Measurements from ENCODE around the gene IL22RA1. TPM values are rescaled to one million over a fixed set of nuclear protein-coding genes. Genes with fewer than 3 reads are reported as not detected.

IL22RA1 gene
- total and polyA plus RNA-seq, 2 donors from 2014 or later, result 1.4 TPM

DNA sequence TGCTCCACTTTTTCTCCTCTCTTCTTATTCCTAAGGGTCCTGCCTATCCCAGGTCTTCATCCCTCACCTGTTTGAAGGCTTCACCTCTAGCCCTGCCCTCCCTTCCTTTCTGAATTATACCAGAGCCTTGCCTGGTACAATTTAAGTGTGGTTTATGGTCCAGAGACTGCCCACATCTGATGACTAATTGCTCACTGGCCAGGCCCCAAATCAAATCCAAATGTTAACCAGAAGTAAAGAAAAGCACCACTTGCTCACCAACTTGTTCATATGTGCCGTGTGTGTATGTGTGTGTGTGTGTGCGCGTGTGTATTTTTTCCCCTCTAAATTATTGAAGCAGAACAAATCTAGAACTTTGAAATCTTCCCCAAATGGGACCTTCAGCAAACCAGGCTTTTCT lies 57.4 kb downstream of the IL22RA1 start:
- H3K9ac ChIP-seq (ENCODE audit: low read length in 3 of 3), result no peak overlapping the region
- TF ChIP-seq, protein P1, sequence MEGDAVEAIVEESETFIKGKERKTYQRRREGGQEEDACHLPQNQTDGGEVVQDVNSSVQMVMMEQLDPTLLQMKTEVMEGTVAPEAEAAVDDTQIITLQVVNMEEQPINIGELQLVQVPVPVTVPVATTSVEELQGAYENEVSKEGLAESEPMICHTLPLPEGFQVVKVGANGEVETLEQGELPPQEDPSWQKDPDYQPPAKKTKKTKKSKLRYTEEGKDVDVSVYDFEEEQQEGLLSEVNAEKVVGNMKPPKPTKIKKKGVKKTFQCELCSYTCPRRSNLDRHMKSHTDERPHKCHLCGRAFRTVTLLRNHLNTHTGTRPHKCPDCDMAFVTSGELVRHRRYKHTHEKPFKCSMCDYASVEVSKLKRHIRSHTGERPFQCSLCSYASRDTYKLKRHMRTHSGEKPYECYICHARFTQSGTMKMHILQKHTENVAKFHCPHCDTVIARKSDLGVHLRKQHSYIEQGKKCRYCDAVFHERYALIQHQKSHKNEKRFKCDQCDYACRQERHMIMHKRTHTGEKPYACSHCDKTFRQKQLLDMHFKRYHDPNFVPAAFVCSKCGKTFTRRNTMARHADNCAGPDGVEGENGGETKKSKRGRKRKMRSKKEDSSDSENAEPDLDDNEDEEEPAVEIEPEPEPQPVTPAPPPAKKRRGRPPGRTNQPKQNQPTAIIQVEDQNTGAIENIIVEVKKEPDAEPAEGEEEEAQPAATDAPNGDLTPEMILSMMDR (IDR thresholded peaks at IDR 0.05; ENCODE audit: borderline replicate concordance, extremely low read depth, insufficient read depth), result no peak
- DNase-seq (no peak), FAIRE-seq (no peak)
- H3K9me3 ChIP-seq (ENCODE audit: control insufficient read depth in 2 of 3, insufficient read depth in 1 of 3, low read length in 3 of 3), result no peaks in the 10 kb centered on the region
- H3K27ac ChIP-seq (ENCODE audit: low read depth in 2 of 2, low read length in 2 of 2), result no peak overlapping the region
- H3K4me3 ChIP-seq (ENCODE audit: low read length in 3 of 3), result no peak overlapping the region
- intact Hi-C loops (cut with DNase I), result no loop called here
- peaks cover 0 to 10% (median 0%) of the 10 kb centered on the region in 3 donors for H3K36me3 ChIP-seq (ENCODE audit: control insufficient read depth in 2 of 3, insufficient read depth in 3 of 3, low read length in 3 of 3)
- H3K27me3 ChIP-seq (ENCODE audit: control insufficient read depth, insufficient read depth, low read length), result no peaks in the 10 kb centered on the region
- H3K4me1 ChIP-seq (ENCODE audit: control insufficient read depth in 2 of 3, insufficient read depth in 2 of 3, low read depth in 1 of 3, low read length in 3 of 3), result no peaks in the 10 kb centered on the region

DNA sequence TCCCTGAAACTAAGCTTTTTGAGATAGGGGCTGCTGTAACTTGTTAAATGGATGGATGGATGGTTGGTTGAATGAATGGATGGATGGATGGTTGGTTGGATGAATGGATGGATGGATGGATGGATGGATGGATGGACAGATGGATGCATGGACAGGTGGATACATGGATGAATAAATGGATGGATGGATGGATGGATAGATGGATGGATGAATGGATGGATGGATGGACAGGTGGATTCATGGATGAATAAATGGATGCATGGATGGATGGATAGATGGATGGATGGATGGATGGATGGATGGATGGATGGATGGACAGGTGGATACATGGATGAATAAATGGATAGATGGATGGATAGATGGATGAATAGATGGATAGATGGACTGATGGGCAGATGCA lies 57.9 kb downstream of the IL22RA1 start:
- Histone ChIP-seq H3K9ac (ENCODE audit: low read length in 3 of 3) (no peak overlapping the region), H3K27me3 (ENCODE audit: control insufficient read depth, insufficient read depth, low read length) (no peaks in the 10 kb centered on the region), H3K9me3 (ENCODE audit: control insufficient read depth in 2 of 3, insufficient read depth in 1 of 3, low read length in 3 of 3) (no peaks in the 10 kb centered on the region), H3K4me1 (ENCODE audit: control insufficient read depth in 2 of 3, insufficient read depth in 2 of 3, low read depth in 1 of 3, low read length in 3 of 3) (no peaks in the 10 kb centered on the region), H3K36me3 (ENCODE audit: control insufficient read depth in 2 of 3, insufficient read depth in 3 of 3, low read length in 3 of 3) (peaks cover 0 to 10% (median 0%) of the 10 kb centered on the region in 3 donors), H3K4me3 (ENCODE audit: low read length in 3 of 3) (no peak overlapping the region), H3K27ac (ENCODE audit: low read depth in 2 of 2, low read length in 2 of 2) (no peak overlapping the region)
- DNase-seq (no peak), FAIRE-seq (no peak)
- intact Hi-C loops (cut with DNase I), result no loop called here
- TF ChIP-seq, protein P1 (IDR thresholded peaks at IDR 0.05; ENCODE audit: borderline replicate concordance, extremely low read depth, insufficient read depth), result no peak

DNA sequence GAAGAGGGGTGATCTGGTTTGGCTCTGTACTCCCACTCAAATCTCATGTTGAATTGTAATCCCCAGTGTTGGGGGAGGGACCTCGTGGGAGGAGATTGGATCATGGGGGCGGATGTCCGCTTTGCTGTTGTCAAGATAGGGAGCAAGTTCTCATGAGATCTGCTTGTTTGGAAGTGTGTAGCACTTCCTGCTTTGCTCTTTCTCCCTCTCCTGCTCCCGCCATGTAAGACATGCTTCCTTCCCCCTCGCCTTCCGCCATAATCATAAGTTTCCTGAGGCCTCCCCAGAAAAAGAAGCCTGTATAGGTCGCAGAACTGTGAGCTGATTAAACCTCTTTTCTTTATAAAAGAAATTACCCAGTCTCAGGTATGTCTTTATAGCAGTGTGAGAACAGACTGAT lies 58.9 kb downstream of the IL22RA1 start:
- no peak for FAIRE-seq
- Histone ChIP-seq H3K9me3 (ENCODE audit: control insufficient read depth in 2 of 3, insufficient read depth in 1 of 3, low read length in 3 of 3) (no peaks in the 10 kb centered on the region), H3K4me1 (ENCODE audit: control insufficient read depth in 2 of 3, insufficient read depth in 2 of 3, low read depth in 1 of 3, low read length in 3 of 3) (no peaks in the 10 kb centered on the region), H3K27me3 (ENCODE audit: control insufficient read depth, insufficient read depth, low read length) (no peaks in the 10 kb centered on the region), H3K4me3 (ENCODE audit: low read length in 3 of 3) (no peak overlapping the region), H3K27ac (ENCODE audit: low read depth in 2 of 2, low read length in 2 of 2) (no peak overlapping the region), H3K9ac (ENCODE audit: low read length in 3 of 3) (no peak overlapping the region), H3K36me3 (ENCODE audit: control insufficient read depth in 2 of 3, insufficient read depth in 3 of 3, low read length in 3 of 3) (peaks cover 0 to 10% (median 0%) of the 10 kb centered on the region in 3 donors)
- DNase-seq, result no peak
- TF ChIP-seq, protein P1 (IDR thresholded peaks at IDR 0.05; ENCODE audit: borderline replicate concordance, extremely low read depth, insufficient read depth), result no peak
- intact Hi-C loops (cut with DNase I), result no loop called here

DNA sequence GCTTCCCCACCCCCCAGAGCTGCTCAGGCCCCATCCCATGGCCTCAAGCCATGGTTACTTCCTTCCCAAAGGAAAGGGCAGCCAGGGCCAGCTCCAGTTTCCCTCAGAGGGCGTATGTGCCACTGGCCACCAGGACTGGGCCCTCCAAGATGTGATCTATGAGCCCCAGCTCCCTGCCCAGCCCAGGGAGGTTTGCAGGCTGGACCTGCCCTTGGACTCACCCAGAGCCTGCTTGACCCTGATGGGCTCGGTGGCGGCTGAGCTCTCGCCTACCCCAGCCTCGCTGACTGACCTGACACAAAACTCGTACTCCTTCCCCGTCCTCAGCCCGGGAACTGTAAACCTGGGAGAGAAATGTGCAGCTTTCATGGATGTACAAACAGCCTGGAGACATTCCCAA lies 60.6 kb downstream of the IL22RA1 start:
- Histone ChIP-seq H3K4me3 (ENCODE audit: low read length in 3 of 3) (no peak overlapping the region), H3K36me3 (ENCODE audit: control insufficient read depth in 2 of 3, insufficient read depth in 3 of 3, low read length in 3 of 3) (peaks cover 0 to 10% (median 0%) of the 10 kb centered on the region in 3 donors), H3K27ac (ENCODE audit: low read depth in 2 of 2, low read length in 2 of 2) (no peak overlapping the region), H3K9ac (ENCODE audit: low read length in 3 of 3) (no peak overlapping the region), H3K9me3 (ENCODE audit: control insufficient read depth in 2 of 3, insufficient read depth in 1 of 3, low read length in 3 of 3) (no peaks in the 10 kb centered on the region), H3K4me1 (ENCODE audit: control insufficient read depth in 2 of 3, insufficient read depth in 2 of 3, low read depth in 1 of 3, low read length in 3 of 3) (no peaks in the 10 kb centered on the region), H3K27me3 (ENCODE audit: control insufficient read depth, insufficient read depth, low read length) (no peaks in the 10 kb centered on the region)
- intact Hi-C loops (cut with DNase I), result no loop called here
- TF ChIP-seq, protein P1 (IDR thresholded peaks at IDR 0.05; ENCODE audit: borderline replicate concordance, extremely low read depth, insufficient read depth), result no peak
- FAIRE-seq, result no peak
- DNase-seq, result no peak
